ENCODE data around the gene LRRC59.
"Not testable (repeated sequence)": the region's sequence is repeated elsewhere in the genome, so short reads cannot be mapped to it uniquely, and the experiment has no call there.

Gene LRRC59

DNA sequence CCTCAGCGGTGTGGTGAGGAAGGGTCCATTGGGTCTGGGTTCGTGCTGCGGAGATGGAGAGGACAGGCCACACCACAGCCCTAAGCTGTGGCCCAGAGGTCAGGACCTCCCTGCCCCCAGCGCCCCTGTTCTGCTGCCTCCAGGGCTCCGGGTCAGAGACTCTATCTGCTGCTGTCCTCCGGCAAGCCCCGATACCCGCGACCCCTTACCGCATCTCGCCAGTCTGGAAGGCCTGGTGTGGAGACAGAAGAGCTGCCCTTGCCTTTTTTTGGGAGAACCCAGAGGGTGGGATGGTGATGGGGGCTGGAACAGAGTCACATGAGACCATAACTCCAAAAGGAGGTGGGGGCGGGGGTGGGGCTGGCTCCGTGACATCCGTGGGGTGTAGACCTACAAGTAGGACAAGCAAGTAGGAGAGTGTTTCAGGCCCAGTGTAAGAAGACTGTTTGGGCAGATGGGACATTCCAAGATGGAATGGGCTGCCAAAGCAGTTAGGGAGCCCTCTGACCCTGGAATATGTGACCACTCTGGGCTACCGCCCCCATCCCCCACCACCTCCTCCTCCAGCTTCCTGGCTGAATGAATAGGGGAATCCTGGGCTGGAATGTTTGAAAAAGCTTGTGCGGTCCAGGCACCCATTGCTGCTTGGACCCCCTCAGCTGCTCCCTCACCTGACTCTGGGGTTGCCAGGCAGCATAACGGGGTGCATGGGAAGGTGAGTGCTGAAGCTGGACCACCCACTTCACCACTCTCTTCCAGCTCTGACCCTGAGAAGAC is 50.0 kb downstream of the LRRC59 start:
- DNase-seq (ENCODE audit: low spot score): no peak

DNA sequence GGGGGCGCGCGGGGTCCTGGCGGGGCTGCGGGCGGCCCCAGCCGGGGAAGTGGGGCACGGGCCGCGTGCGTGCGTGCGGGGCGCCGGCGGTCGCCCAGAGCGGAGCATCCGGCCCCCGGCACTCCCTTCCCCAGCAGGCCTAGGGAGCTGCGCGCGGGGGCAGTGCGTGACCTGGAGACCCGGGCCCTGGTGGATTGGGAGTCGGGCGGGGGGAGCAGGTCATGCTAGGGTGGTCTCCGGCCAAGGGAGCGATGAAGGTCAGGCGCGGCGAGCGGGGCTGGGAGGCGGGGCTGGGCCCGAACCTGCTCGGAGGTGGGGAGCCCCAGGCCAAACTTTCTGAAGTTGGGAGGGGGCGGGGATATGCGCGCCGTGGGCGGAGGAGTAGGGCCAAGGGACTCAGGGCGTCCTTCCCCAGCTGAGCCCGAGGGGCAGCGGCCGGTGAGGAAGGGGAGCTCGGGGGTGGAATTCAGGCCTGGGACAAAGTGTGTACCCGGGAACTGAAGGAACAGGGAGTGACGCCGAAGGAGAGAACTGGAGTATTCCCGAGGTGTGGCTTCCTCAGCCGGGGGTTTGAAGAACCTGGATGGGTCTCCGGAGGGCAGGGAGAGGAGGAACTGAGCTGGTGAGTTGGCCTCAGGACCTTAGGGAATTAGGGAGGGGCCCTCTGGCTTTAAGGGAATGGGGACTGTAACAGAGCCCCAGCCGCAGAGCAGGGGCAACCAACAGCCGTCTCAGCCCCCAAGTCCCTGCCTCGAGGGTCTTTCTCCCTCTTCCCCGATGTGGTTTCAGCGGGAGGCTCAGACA is 50.8 kb downstream of the LRRC59 start:
- peak; percentile 21 for DNase-seq (ENCODE audit: low spot score)

DNA sequence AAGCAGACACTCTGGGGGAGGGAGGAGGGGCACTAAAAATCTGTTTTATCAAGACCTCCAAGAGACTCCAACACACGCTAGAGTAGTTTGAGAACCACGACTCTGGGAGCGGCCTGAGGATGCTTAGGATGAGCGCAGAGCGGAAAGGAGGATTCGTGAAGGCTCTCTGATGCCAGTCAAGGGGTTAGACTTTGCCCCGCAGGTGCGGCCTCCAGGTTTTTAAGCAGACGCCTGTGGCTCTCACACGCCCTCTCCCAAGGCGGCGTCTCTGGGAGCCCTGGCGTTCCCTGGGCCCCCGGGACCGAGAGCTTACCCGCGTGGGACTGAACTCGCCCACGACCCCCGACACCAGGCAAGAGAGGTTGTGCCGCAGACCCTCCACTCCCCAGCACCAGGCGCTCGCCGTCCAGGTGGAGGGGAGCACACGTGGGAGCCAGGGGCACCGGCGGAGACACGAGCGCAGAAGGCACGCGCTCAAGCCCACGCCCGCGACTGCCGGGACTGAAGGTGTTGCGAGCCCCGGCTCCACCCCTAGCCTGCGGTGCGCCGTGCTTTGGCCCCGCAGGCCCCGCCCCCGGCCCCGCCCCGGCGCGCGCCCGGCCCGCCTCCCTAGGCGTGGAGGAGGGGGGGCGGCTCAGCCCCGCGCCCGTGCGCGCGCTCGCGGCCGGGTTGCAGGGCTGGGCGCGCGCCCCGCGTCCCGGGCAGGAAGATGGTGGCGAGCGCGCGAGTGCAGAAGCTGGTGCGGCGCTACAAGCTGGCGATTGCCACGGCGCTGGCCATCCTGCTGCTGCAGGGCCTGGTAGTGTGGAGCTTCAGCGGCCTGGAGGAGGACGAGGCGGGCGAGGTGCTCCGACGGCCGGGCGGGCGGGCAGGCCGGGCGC is 51.7 kb downstream of the LRRC59 start, which contains the start of gene XYLT2:
Gene XYLT2 (plus strand): TSS at position 695 of the 881 bp plus-strand sequence. CDS start 15 bp downstream, at position 710.
- peak; percentile 81 for DNase-seq (ENCODE audit: low spot score)

DNA sequence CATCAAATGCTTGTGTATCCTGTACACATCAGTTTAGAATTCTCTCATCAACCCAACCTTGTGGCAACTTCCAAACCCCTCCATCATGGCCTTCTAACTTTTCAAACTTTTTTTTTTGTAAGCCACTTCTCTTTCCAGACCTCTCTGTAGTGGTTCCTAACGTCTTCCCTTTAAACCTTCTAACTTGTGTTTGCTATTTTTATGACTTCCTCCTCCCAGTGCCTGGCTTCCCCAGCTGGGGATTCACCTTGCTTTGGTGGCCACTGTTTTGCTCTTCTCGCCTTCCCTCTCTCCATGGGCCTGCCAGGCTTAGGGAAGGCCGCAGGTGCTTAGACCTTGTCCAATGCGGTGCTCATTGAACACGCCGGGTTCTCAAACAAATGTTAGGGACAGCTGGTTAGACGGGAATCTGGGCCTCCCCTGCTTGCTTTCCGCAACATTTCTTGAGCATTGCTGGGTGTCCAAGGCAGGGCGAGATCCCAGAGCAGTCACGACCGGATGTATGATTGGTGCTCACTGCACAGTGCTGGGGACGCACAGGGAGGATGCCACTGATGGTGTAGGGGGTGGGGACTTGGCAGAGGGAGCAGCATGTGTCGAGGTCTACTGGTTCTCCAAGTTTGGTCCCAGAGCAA is 52.5 kb downstream of the LRRC59 start:
- DNase-seq (ENCODE audit: low spot score): no peak

DNA sequence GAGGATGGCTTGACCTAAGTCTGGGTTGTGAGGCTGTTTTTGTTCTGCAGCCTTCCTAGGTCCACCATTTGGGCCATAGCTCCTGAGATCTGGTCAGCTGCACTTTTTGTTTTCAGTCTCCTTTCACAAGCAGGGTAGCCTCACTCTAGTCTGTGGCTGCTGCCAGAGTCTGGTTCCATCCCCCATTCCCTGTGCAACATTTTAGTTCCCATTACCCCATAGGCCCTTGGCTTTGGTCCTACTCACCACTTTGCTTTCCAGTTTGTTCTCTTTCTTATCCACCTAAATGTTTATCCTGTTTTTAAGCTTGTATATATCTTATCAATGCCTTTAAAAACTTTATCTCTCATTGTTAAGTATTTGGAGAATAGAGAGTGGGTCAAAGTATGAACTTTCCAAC is 57.9 kb downstream of the LRRC59 start:
- no peak for DNase-seq (ENCODE audit: low spot score)

DNA sequence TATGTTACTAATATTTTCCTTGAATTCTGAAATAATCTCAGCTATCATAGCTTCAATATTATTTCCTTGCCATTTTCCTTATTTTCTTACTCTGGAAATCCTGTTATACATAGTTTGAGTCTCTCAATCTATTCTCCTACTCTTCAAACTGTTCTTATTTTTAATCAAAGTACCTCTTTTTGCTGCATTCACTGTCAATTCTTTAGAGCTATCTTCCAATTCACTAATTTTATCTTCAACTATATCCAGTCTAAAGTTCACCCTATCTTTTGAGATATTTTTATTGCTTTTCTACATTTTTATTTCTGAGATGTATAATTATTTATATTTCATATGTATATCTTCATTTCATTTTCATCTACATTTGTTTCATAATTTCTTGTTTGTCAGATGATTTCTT is 58.7 kb downstream of the LRRC59 start:
- no peak for DNase-seq (ENCODE audit: low spot score)

DNA sequence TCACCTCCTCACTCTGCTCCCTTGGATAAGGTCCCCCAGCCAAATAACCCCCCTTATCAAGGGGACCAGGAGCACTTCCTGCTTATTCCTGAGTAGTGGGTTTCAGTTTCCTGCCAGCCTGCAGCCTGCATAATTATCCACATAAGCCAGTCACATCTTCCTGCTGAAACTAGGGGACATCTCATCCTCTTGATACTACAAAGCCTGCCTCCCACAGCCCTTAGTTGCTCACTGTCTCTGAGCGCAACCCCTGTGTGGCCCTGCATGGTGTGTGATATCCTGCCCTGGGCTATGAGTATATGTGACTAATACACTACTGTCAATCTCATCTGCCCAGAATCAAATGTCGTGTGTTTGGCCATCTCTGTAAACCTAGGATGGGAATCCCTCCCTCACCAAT is 59.4 kb downstream of the LRRC59 start:
- DNase-seq (ENCODE audit: low spot score): no peak

DNA sequence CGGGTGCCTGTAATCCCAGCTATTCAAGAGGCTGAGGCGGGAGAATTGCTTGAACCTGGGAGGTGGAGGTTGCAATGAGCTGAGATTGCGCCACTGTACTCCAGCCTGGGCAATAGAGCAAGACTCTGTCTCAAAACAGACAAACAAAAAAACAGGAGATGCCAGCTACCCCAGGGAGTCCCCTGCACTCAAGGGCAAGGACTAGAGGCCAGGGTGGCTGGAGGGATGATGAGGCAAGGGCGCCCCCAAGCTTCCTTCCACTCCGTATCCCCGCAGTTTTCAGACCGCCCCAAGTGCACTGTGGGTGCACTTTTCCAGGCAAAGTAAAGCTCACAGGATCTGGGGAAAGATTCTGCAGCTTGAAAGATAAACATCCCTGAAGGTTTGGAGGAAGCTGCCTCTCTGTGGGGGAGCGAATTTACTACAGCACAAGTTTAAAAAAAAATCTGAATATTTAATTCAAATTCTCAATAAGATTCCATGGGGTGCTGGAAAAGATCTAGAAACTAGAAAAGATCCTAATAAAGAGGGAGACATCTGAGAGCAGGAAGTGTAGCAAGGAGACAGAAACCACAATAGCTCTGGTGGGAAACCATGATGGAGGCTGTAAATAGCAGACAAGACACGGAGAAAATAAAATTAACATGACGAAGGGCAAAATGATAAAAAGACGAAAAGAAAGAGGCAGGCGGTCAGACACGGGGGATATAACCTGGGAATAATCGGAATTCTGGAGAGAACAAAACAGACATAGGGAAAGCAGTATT is 63.8 kb downstream of the LRRC59 start:
- DNase-seq (ENCODE audit: low spot score): not testable (repeated sequence)

DNA sequence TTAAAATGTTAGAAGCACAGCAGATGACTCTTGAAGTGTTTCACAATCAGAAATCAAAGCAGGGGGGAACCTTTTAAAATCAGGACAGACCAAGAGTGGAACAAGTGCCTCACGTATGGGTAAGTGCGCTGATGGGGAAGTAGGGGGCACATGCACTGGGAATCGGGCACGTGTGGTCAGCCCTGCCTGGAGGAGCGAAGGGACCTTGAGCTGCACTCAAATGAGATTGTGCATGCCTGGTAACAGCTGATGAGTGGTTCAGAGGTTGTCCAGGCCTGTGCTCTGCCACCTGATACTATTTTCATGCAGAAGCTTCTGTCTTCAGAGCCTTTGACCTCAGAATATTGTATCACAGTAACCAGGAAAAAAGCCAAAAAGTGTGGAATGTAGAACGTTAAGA is 65.1 kb downstream of the LRRC59 start:
- DNase-seq (ENCODE audit: low spot score): no peak

All from cerebellar cortex (tissue), 1 donor.